HG02642 (cell line): ENCODE results near the gene VENTX.

Experiments
- ATAC-seq: cut with Tn5 transposase; IDR thresholded peaks from one replicate; pipeline ENCODE4 v1.9.1; 2021; ENCODE audit warnings: mild to moderate bottlenecking; ENCODE audit not compliant: unreplicated experiment, poor library complexity

Gene VENTX

DNA sequence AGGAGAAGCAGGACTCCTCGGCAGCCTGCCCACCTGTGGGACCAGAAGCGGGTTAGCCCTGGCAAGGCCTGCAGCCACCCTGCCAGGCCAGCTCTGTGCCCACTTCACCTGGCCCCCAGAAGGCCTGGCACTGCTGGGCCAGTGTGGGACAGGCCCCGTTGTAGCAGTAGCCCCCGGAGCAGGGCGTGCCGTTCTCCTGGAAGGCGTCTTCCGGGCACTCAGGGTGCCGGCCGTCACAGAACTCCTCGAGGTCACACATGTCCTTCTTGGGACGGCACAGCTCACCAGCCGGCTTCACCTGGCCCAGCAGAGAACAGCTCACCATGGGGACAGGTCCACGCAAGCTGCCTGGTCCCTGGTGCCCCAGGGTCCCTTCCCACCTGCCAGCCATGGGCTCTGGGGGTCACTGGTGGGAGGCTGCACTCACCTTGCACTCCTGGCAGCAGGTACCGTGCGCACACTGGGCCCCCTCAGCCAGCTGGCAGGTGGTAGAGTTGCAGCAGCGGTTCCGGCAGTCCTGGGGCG, 33.2 kb downstream of the VENTX start:
- no peak for ATAC-seq

DNA sequence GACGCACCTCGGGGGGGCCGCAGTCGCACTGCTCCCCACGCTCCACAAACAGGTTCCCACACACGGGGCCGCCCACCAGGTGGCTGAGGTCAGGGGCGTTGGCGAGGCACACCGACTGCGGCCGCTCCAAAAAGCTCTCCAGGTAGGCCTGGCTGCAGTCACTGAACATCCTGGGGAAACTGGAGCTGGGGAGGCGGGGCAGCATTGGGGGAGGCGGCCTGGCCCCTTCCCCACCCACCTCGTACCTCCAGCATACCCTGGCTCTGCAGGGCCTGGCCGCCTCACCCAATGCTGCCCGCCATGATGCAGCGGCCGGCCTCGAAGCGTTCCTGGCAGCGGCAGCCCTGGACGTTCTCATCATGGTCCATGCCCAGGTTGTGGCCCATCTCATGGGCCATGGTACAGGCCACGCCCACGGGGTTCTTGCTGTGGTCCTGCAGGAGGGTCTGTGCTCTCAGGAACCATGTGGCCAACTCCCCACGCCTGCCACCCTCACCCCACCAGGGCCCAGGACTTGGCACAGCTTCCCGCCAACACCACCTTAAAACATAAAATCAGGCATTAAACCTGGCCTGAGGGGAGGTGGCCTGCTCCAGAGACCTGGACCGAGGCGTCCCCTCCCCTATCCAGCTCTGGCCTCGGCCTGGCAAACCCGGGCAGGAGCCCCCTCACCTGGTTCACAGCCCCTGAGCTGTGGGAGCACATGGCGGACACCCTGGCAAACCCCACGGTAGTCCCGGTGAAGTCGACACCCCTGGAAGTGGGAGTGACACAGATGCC, 34.1 kb downstream of the VENTX start:
- no peak for ATAC-seq

DNA sequence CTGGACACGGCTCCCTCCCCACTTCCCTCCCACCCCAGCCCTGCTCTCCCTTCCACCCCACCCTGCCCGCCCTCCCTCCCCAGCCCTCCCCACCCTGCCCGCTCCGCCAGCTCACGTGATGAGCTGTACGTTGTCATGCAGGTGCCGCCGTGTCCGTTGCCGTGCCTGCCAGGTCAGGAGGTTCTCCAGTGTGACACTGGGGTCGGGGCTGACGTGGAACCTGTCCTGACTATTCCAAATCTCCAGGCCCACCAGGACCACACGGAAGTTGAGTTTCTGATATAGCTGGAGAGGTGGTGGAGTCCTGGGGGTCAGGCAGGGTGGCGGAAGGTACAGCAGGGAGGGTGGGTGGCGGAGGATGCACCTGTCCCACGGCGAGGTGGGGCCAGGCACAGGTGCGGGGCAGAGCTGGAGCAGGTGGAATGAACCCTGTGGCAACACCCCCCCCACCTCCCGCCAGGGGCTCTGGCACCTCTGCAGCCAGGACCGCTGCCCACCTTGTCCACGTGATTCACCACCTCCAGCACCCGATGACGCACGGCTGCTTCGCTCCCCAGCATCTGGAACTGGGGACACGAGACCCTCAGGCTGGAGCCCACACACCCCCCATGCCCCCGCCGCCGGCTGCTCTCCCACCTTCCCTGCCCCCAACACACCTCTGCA, 34.8 kb downstream of the VENTX start:
- no peak for ATAC-seq

DNA sequence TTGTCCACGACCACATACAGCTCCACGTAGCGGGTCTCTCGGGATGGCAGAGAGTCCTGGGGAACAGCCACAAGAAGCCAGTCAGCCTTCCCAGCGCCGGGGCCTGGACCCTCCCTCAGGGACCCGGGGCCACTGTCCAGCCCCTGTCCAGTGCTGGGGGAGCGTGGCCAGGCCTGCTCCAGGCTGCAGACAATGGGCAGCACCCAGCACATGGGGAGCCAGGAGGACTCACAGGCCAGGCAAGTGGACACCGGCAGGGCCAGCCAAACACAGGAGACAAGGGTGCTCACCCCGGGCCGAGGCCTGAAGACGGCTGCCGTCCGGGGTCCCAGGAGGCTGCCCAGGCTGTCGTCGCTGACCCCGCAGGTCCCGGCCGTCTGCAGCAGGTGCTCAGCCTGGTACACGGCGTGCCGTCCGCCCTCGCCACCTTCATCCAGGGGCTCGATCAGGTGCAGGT, 35.3 kb downstream of the VENTX start:
- no peak for ATAC-seq

DNA sequence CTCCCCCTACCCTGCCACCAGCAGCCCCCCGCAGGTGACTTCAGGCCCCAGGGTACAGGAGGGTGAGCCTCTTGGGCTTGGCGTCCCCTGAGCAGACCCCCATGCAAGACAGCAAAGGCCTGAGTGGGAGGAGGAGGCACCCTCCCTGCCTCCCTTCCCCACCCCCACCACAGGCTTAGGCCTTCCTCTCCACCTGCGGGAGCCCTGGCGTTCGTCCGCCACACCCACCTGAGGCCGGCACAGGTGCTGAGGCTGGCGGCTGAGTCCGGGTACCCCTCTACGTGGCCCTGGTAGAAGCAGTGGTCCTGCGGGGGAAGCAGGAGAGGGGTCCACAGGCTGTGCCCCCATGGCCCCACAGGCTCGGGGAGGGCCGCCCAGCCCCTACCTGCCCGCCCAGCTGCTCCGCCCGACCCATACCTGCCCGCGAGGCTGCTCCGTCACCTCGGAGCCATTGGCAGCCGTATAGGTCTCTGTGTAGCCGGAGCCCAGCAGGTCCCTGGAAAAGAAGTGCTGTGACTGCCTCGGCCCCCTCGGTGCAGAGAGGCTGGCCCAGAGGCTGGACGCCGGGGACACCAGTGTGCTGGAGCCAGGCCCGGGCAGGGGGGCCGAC, 36.0 kb downstream of the VENTX start:
- ATAC-seq: no peak

DNA sequence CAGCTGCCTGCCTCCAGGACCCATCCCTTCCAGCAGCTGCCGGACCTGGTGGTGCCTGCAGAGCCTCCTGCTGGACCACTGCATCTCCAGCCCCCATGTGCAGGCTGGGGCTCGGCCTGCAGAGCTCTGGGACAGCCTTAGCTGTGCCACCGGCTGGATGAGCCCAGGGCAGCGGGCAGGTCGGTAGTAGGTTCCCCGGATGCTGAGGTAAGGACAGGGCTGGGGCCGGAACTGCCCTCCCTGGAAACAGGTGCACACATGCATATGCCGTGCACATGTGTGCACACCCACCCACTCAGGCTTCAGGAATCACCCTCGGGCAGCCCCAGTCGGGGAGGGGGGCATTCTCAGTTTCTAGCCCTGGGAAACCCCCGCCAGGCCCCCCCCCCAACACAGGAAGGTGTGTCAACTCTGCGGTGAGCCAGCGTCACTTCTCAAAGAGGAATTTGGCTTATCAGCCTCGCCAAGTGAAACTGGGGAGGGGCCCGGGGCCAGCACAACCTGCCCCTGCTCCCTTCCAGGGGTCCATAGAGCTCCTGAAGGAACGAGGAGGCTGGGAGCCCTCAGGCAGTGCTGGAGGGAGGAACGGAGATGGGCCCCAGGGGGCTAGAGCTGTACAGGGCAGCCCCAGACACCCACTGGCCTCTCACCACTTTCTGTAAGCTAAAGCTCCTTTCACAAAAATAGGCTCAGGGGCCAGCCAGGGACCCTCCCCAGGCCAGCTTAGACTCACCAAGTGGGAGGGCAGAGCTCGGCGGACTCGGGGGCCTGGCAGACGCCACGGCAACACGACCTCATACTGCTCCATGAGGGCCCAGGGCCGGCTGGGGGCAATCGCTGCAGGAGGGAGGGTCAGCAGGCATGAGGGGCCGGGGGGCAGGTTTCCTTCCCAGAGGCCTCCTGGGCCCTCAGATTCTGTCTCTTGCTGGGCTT, 37.4 kb downstream of the VENTX start:
- peak; percentile 59 for ATAC-seq

DNA sequence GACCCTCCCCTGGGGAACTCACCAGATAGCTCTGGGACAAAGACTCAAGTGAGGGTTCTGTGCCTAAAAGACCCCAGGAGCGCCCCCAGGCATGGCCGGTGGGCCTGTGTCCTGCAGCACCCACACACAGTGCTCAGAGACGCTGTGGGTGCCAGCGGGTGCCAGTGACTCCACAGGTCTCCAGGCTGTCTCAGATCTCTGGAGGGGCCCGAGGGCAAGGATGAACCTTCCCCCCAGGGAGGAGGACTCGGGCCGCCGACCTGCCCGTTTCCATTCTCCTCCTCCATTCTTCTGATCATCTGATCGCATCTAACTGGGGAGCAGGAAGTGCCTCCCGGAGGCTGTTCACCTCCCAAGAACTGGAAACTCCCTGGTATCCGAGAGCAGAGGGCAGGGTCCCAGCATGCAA, 38.0 kb downstream of the VENTX start:
- peak; percentile 32 for ATAC-seq

DNA sequence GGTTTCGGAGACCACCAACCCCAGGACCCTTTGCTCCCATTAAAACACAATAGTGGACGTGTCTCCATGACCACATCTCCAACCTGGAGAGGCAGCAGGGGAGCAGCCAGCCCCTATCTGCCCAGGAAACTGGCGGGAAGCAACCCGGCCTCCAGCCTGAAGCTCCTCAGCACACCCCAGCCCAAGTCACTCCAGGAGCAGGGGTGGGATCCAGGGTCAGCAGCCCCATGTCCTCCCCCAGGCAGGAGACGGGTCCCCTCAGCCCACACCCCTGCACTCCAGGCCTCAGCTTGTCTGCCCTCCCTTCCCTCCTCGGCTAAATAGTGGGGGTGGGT, 38.4 kb downstream of the VENTX start:
- ATAC-seq: no peak

DNA sequence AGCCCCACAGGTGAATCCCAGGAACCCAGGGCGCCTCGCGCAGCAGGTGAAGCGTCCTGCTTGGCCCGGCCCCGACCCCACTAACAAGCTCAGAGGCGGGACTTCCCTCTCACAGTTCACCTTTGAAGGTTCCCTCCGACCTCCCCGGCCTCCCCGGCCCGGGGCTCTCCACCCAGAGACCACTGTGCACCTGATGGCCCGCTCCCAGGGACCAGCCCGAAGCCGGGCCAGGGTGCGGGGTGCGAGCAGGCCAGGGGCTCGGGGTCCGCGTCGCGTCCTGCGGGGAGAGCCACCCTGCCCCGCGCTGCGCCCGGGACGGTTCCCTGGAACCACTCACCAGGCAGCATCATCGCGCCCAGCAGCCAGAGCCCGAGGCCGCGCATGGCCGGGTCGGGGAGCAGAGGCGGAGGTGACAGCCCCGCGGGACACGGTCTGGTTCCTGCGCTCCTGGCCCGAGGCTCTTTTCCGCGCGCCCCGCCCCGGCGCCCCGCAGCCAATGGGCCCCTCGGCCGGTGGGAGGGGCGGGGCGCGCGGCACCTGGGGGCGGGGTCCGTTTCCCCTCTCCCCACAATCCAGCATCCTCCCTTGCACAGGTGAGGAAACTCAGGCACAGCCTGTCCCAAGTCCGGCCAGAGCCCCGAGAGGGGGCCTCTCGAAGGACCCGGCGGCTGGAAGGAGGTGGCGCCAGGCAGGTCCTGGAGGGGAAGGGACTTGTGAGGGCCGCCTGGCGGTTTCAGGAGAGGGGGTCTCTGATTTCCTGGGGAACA, 39.0 kb downstream of the VENTX start, which contains the start of gene ADAM8:
Gene ADAM8 (minus strand): TSS at position 434 of the 767 bp plus-strand sequence. CDS start 51 bp downstream, at position 383.
- ATAC-seq: peak; percentile 41

DNA sequence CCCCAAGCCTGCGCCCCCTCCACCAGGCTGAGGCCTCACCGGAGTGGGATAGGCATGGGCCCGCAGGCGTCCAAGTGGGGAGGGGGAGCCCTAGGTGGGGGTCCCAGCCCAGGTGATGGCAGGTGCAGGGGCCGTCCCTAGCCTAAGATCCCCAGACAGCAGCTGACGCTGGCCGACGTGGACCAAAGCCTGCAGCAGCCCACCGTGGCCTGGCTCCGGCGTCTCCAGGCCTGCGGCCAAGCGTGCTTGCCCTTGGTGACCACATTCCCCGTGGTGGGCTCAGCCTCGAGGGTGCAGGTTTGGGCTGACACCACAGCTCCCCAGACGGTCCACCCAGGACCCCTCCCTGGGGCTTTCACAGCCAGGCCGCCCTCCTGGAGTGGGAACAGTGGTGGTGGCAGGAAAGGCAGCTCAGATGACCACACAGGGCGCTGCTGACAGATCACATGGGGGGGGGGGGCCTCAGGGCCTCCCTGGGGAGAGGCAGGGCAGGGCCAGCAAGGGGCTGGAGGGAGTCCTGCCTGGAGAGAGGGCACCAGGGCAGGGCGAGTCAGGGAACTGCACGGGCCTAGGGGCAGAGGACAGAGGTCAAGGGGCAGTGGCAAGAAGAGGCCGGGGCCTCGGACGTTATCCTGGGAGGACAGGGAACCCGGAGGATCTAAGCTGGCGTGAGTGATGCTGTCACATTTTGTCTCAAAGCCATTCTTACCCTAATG, 39.8 kb downstream of the VENTX start:
- no peak for ATAC-seq

DNA sequence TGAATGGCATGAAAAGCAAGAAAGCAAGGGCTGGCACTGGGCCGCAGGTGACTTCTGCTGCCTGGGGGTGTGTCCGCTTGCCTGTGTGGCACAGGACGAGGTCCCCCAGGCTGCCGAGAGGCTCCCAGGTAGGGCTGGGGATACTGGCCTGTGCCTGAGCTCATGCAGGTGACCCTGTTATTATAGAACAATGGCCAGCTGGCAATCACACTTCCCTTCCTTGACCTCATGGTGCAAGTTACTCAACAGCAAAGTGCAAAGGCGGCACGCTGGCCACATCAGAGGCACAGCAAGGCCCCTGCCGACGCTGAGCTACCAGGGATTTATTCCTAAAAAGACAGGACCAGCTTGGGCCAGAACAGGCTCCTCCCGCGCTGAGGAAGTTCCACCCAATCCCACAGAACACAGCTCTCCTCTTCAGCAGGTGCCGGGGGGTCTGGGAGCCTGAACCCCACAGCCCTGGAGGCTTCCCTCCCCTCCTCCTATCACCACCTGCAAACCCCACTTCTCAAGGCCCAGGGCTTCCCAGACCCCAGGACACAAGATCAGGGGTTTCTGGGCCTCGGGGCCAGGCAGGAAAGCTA, 40.4 kb downstream of the VENTX start:
- no peak for ATAC-seq

DNA sequence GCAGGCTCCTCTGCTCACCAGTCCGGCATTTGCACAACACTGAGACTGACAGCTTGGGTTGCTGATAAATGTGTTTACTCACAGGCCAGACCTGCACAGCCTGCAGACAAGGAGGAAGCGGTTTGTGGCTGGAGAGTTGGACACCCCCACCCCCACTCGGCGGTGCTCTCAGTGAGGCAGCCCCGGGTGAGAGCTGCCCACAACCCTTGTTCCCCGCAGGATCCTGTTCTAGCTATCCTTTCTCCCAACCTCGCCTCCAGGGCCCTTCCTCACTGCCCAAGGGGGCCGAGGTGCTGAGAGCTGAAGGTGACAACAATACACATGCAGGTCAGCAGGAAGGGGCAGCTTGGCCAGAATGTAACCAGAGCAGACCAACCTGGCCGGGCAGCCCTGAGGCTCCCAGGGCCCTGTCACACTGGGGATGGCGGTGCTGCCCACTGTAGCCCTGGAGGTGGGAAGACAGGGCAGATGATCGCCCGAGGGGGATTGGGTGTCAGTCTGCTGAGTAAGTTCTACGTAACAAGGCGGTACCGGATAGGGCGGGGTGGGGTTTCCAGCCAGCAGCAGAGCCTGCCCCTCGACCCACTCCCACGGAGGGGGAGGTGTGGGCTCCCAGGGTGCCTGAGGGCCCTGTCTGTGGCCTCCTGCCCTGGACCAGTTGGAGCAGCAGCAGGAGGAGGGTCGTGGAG, 41.1 kb downstream of the VENTX start:
- ATAC-seq: peak; percentile 31

DNA sequence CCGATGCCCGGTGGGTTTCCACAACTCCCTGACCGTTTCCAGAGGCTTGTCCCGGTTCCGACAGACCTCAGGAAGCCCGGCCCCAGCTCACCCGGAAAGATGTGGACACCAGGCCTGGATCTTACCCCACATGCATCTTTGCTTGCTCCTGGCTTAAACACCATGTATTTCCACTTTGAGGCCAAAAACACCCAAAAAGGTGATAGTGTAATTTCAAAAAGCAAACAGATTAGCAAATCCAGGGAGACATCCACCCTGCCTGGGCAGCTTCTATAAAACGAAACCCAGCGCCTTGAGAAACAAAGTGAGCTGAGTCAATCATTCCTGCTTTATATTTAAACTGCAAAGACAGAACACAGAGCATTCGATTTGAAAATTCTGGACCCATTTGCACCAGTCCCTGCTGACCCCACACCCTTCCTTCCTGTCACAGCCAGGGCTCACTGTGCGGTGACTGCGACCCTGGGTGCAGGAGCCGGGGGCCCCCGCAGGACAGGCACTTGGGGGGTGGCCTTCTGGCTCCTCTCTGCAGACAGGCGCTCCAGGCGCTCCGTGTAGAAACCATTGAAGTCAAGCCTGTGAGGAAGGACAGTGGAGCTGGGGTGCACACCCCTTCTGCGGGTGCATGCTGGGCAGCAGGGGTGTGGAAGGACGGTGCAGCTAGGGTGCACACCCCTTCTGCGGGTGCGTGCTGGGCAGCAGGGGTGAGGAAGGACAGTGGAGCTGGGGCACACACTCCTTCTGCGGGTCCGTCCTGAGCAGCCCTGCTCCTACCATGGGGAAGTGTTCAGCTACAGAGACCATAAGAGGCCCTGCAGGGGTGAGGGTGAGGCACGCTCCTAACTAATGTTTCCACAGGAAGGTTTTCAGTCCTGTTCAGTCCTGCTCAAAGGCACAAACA, 41.9 kb downstream of the VENTX start:
- ATAC-seq: no peak

DNA sequence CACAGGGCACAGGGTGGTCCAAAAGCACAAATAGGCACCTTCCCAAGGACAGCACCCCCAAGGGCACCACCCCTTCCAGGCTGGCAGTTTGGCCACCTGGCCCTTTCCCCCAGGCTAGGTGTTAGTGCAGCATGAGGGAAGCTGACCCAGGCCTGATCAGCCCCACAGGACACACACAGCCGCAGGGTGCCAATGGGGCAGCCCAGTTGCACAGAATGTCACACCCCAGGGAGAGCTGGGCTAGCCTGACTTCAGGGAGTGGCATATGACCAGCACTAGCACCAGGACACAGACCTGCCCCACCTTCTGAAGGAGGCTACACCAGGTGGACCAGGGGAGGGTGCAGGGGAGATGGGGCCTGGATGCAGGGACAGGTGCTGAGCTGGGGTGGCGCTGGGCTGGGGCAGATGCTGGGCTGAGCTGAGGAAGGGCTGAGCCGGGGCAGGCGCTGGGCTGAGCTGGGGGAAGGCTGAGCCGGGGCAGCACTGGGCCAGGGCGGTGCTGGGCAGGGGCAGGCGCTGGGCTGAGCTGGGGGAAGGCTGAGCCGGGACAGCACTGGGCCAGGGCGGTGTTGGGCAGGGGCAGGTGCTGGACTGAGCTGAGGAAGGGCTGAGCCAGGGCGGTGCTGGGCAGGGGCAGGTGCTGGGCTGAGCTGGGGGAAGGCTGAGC, 42.9 kb downstream of the VENTX start:
- ATAC-seq: no peak

DNA sequence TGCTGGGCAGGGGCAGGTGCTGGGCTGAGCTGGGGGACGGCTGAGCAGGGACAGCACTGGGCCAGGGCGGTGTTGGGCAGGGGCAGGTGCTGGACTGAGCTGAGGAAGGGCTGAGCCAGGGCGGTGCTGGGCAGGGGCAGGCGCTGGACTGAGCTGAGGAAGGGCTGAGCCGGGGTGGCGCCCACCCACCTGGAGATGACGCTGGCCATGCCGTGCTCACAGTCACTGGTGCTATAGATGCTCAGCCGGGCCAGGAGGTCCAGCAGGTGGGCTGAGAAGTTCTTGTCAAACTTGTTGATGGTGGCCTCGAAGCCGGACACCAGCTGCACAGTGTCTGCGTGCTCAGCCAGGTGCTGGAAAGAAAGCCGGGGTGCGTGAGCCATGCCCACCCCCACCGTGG, 43.4 kb downstream of the VENTX start:
- ATAC-seq: no peak

DNA sequence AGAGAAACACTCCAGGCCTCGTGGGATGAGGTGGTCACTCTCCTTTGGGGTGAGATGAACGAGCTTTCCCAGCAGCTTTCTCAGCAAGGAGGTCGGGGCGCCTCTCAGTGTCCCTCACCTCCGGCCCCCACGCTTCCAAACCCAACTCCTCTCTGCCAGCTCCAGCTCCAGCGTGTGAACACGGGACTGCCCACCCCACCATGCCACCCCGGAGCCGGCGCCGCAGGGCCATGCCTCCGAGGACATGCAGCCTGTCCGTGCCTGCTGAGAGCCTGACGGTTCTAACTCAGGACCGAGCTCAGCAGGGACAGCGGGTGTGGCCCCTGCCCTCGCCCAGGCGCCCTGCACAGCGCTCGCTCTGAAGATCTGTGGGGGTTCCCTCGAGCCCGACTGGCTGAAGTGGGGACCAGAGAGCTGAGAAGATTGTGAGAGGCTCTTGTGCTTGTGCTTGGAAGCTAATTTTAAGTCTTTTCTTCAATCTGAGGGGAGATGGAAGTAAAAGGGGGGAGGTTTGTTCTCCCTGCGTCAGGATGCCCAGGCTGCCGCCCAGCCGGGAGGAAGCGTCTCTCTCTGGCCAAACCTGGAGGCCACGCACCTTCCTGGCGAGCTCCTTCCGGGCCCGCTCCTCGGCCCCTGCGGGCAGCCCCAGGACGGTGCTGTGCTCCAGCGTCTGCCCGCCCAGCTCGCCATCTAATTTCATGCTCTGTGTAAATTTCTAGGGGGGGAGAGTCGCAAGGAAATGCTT, 44.1 kb downstream of the VENTX start:
- no peak for ATAC-seq
